SH-SY5Y (cell line): ENCODE results near the gene SLC48A1.
A peak's percentile ranks its signal among the peaks of the same experiment; 100 is the strongest.

Experiments
- GATA2 ChIP-seq: IDR thresholded peaks from 2 replicates; pipeline ENCODE4 v1.6.1; 2011; ENCODE audit warnings: mild to moderate bottlenecking, low read depth, low read length
- GATA3 ChIP-seq: IDR thresholded peaks from 2 replicates; pipeline ENCODE4 v1.6.1; 2011; ENCODE audit warnings: low read depth, mild to moderate bottlenecking, low read length, moderate library complexity

SLC48A1 gene

GRCh38 chr12:47758834-47759690, 14.0 kb upstream of the SLC48A1 start, which contains the start of gene RAPGEF3:
Gene RAPGEF3 (minus strand): TSS chr12:47758880. CDS start chr12:47758556, 324 bp downstream.
- TF ChIP-seq GATA3: no peak
- no peak for TF ChIP-seq GATA2

- TF ChIP-seq GATA3: peak; percentile 94
- TF ChIP-seq GATA2: peak; percentile 97
These were observed 10.1 kb upstream of the SLC48A1 start for GRCh38 chr12:47762850-47763465.

GRCh38 chr12:47763481-47764346, 9.3 kb upstream of the SLC48A1 start:
- TF ChIP-seq GATA3 (no peak), GATA2 (no peak)

- TF ChIP-seq GATA3: no peak
- no peak for TF ChIP-seq GATA2
These were observed 6.4 kb upstream of the SLC48A1 start for GRCh38 chr12:47766502-47767215.

- TF ChIP-seq GATA2: no peak
- TF ChIP-seq GATA3: no peak
These were observed 5.8 kb upstream of the SLC48A1 start for GRCh38 chr12:47767216-47767724.

GRCh38 chr12:47768323-47768811, 4.7 kb upstream of the SLC48A1 start:
- TF ChIP-seq GATA2: no peak
- no peak for TF ChIP-seq GATA3

GRCh38 chr12:47769234-47770085, 3.6 kb upstream of the SLC48A1 start:
- TF ChIP-seq GATA3 (no peak), GATA2 (no peak)

GRCh38 chr12:47770086-47770726, 2.8 kb upstream of the SLC48A1 start:
- TF ChIP-seq GATA3 (no peak), GATA2 (no peak)

- TF ChIP-seq GATA2: no peak
- no peak for TF ChIP-seq GATA3
These were observed 1.7 kb upstream of the SLC48A1 start for GRCh38 chr12:47771304-47771703.

- TF ChIP-seq GATA3: no peak
- TF ChIP-seq GATA2: no peak
These were observed 861 bp upstream of the SLC48A1 start for GRCh38 chr12:47772094-47772660.

GRCh38 chr12:47772738-47773061, 338 bp upstream of the SLC48A1 start:
- TF ChIP-seq GATA3 (no peak), GATA2 (no peak)

GRCh38 chr12:47773858-47774580, 981 bp downstream of the SLC48A1 start:
- no peak for TF ChIP-seq GATA2
- no peak for TF ChIP-seq GATA3
